NCI-H1417 treated with DMSO at 0.1 percent for 48 hours (cell line): ENCODE measurements around the gene ZBTB48.
"Not testable (repeated sequence)": the region's sequence is repeated elsewhere in the genome, so short reads cannot be mapped to it uniquely, and the experiment has no call there.

Experiments
- DNase-seq: peaks from one replicate; lab custom pipeline; 2025; lab: John Stamatoyannopoulos, UW

Gene ZBTB48

DNA sequence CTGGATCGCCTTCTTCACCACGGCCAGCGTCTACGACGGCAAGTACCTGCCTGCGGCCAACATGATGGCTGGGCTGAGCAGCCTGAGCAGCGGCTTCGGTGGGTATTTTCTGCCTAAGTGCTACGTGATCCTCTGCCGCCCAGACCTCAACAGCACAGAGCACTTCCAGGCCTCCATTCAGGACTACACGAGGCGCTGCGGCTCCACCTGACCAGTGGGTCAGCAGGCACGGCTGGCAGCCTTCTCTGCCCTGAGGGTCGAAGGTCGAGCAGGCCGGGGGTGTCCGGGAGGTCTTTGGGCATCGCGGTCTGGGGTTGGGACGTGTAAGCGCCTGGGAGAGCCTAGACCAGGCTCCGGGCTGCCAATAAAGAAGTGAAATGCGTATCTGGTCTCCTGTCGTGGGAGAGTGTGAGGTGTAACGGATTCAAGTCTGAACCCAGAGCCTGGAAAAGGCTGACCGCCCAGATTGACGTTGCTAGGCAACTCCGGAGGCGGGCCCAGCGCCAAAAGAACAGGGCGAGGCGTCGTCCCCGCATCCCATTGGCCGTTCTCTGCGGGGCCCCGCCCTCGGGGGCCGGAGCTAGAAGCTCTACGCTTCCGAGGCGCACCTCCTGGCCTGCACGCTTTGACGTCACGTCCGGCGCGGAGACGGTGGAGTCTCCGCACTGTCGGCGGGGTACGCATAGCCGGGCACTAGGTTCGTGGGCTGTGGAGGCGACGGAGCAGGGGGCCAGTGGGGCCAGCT is at the start of gene ZBTB48:
Gene ZBTB48, plus strand, starts transcription at position 621 of the 745 bp plus-strand sequence. CDS start 616 bp downstream, outside the sequence.
- peak; percentile 78 for DNase-seq

DNA sequence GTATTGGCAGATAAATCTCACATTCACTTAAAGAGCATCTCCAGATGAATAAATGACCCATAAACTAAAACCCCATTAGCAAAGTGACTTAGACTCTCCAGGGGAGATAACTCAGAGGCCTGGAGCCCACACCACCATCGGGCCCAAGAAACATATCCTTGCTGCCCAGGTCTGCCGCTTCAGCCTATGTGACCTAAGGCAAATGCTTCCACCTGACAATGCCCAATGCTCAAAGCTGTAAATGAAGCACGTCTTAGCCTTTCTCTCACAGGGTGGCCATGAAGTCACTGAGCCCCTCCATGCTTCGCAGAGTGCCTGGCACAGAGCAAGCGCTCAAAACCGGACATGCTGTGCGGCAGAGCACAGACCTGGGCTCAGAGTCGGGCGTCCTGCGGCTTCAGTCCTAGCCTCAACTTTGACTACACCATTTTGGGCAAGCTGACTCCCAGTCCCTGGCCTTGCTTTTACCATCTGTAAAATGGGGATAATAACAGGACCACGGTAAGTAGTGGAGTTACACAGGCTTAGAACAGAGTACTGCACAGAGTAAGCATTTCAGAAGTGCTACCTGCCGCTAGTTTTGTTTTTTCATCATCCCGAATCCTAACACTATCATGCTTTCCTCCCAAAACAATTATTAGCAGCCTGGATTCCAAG is 49.2 kb upstream of the ZBTB48 start:
- DNase-seq, result no peak

DNA sequence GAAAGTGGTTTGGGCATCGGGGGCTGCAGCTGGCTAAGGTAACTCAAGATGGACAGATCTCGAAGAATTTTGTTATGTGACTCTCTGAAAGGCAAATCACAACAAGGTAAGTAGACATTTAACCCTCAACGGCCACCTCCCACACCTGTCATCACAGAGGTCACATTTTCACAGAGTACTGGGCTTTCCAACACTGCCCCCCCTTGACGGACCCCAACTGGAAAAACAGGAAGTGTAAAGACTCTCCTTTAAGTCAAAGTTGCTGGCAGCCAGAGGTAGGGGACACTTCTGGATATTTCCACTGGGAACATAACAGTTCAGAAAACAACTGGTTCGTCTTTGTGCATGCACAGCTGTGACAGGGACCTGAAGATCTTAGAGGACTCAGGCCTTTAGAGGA is 47.8 kb upstream of the ZBTB48 start:
- DNase-seq, result no peak

DNA sequence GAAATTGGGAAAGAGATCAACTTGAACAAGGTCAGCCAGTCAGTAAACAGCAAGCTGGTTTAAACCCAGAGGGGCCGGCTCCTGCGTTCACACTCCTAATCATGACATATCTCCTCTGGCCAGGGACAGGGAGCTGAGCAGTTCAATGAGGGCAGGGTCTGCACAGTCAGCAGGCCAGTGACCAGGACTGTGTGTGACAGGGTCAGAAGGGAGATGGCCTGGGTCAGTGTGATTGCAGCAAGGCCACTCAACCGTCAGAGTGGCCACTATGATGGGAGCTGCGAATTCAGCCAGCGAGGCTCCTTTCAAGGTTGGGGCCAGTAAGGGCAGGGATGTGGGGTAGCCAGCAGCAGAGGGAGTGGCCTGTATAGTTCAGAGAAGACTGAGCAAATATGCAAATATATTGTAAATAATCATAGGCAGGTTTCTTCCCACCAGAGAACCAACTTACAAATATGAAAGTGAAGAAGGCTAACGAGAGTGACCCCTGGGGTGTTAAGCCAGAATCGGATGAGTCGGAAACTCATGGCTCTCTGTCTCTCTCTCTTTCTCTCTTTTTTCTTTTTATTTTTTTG is 45.5 kb upstream of the ZBTB48 start:
- DNase-seq, result no peak

DNA sequence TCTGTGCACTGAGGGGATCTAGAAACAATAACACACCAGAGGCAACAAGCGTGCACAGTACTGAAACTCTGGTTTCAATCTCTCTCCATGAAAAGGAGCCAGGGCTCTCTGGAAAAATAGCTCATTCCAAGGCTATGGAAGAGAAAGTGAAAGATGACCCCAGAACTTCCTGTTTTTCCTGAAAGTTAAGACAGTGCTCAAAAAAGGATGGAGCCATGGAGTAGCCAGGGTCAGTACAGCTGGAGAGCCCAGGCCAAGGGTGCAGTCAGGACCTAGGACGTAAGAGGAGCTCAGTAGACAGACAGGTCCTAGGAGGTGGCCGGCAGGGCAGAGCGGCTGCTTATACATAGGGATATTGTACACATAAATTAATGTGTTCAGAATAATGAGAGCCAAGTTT is 44.6 kb upstream of the ZBTB48 start:
- no peak for DNase-seq

DNA sequence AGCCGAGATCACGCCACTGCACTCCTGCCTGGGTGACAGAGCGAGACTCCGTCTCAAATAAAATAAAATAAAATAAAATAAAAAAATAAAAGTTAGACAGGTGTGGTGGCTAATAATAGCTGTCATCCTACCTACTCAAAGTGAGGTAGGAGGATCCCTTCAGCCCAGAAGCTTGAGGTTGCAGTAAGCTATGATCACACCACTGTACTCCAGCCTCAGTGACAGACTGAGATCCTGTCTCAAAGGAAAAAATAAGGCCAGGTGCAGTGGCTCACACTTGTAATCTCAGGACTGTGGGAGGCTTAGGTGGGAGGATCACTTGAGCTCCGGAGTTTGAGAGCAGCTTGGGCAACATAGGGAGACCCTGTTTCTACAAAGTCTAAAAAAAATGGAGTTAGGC is 43.5 kb upstream of the ZBTB48 start:
- DNase-seq, result no peak

DNA sequence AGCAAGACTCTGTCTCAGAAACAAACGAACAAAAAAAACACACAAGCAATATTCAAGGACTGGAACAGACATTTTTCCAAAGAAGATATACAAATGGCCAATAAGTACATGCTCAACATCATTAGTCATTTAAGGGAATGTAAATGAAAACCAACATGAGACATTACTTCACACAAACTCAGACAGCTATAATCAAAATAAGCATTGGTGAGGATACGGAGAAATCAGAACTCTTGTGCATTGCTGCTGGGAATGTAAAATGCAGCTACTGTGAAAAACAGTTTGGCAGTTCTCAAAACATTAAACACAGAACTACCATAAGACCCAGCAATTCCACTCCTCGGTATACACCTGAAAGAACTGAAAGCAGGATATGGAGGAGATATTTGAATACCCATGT is 40.8 kb upstream of the ZBTB48 start:
- DNase-seq, result no peak

DNA sequence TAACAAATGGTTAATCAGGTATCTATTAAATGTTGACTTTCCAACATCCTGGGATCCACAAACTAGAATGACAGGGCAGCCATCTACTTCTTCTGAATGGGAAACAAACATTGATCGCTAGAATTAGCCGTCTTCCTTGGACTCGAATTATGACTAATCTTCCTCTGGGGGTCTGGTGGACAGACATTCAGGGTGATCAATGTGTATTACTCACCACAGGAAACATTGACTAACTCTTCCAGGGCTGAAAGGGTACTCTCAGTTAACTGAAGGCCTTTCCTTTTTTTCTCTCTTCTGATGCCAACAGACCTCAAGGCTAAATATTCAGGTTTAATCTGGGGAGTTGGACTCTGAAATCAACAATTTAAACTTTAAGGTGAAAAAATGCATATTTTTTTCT is 35.0 kb upstream of the ZBTB48 start:
- DNase-seq, result no peak

DNA sequence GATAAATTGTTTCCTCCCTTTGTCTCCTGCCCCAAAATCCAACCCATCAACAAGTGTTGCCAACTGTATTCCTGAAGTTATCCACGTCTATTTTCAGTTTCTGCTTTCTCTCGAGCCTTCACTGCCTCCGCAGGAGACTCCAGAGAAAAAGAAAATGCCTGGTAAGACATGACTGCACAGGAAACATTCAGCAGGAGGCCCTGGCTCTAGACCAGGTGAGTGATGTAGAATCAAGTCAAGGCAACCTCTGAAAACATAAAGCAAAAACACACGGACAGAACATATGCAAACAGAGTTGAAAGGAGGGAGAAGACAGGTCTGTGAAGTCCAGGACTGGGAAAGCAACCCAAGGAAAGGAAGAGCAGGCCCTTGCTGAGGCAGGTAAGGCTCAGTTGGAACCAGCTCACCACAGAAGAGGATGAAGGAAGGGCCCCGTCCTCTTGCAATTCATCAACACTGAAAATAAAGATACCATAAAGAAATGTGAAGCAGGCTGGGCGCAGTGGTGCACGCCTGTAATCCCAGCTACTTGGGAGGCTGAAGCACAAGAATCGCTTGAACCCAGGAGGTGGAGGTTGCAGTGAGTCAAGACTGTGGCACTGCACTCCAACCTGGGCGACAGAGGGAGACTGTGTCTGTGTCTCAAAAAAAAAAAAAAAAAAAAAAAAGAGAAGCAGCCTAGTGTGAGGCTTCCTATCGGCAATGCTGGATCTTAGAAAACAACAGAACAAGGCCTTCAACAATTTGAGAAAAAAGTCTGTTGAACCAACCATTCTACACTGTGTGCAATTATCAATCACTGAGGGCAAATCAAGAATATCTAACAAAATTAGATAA is 34.3 kb upstream of the ZBTB48 start:
- DNase-seq, result no peak

DNA sequence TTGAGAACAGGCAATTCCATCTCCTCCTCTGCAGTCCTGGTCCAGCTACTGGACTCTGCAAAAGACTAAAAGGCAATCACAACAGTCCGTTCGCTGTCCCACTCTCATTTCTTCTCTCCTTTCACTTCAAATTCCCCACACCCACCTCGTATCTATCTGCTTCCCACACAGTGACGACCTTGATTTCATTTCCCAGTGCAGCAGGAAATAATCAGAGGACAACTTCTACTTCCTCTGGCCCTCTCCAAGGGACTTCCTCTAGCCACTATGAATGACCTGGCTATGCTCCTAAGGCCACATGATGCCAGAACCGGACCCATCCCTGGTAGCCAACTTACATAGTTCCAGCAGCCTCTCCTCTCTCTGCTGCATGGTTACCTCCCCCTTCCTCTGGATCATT is 33.5 kb upstream of the ZBTB48 start:
- no peak for DNase-seq

DNA sequence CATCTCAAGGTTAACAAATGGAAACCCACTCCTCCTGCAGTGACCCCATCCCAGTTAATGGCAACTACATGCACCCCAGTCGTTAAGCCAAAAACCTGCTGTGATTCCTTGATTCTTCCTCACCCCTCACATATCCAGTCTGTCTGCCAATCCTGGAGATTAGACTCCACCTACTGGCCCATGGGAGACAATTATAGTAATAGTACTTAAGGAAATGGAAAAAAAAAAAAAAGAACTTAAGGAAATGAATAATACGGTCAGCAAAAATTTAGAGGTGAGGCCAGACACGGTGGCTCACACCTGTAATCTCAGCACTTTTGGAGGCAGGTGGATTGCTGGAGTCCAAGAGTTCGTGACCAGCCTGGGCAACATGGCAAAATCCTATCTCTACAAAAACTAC is 32.5 kb upstream of the ZBTB48 start:
- no peak for DNase-seq

DNA sequence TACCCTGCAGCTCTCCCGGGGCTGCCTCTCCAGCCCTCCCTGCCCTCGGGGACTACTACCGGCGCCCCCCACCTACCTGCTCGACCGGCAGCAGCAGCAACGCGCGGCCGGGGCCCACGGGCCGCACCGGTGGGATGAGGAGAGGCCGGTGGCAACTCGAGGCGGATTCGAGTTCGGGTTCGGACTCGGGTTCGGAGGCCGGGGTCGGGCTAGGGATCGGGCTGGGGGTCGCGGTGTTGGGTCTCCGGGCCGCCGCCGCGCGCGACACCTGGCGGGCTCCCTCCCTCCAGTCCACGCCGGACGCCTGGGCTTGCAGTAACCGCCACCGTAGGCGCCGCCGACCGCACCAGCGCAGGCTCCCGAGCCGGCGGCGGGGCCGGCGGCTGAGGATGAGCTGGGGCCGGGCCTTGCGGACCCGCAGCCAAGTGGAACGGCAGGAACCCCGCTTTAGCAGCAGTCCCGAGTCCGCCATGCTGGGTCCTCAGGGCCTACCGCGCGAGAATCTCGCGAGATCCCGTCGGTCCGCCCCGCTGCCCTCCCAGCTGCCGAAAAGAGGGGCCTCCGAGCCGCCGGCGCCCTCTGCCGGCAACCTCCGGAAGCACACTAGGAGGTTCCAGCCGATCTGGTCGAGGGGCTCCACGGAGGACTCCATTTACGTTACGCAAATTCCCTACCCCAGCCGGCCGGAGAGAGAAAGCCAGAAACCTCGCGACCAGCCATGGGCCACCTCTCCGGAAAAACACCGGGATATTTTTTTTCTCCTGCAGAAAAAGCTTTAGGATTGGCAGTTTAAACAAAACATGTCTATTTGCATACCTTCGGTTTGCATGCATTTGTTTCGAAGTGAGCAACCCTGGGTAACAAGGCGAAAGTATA is 25.5 kb upstream of the ZBTB48 start, which contains the start of gene NOL9:
Gene NOL9, minus strand, starts transcription at position 483 of the 876 bp plus-strand sequence. Its CDS starts 11 bp downstream, at position 472.
- peak; percentile 49 for DNase-seq

DNA sequence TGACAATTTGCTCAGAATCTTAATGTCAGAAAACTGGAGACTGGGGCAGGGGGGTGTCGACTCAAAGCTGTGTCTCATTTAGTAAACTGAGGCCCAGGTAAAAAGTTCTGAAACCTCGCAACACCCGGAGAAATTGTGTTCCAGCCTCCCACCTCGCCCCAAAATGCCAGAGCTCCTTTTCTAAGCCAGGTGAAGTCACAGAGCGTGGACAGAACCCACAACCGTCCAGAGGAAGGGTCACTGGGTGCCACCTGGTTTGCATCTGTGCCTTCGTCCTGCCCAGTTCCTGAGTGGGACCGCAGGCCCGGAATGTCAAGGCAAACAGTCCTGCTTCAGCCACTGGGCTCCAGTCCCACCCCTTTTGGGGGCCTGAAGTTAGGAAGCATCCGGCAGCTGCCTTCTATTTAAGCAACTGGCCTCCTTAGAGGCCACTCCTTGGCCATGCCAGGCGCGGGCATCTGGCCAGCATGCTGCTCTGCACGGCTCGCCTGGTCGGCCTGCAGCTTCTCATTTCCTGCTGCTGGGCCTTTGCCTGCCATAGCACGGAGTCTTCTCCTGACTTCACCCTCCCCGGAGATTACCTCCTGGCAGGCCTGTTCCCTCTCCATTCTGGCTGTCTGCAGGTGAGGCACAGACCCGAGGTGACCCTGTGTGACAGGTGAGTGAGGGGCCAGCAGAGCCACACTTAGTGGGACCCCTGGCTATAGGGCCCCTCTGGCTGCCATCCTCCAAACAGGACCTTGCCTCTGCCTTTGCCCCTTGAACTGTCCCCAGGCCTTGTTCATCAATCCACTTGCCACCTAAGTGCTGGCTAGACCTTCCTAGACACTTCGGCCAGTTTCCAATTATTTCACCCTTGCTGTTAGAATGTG is 24.7 kb upstream of the ZBTB48 start, which contains the start of gene TAS1R1:
Gene TAS1R1, plus strand, starts transcription at position 401 of the 872 bp plus-strand sequence. Its CDS starts 67 bp downstream, at position 468.
- DNase-seq, result no peak

DNA sequence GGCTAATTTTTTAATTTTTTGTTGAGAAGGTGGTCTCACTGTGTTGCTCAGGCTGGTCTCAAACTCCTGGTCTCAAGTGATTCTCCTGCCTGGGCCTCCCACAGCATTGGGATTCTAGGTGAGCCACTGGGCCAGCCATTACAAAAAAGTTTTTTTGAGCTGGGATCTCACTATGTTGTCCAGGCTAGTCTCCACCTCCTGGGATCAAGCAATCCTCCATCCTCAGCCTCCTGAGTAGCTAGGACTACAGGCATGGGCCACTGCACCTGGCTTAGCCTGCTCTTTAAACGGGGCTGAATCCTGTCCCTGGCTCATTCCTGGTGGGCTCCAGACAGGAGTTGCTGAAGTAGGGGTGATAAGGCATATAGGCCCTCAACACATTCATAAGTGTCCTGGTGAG is 22.2 kb upstream of the ZBTB48 start:
- DNase-seq, result no peak

DNA sequence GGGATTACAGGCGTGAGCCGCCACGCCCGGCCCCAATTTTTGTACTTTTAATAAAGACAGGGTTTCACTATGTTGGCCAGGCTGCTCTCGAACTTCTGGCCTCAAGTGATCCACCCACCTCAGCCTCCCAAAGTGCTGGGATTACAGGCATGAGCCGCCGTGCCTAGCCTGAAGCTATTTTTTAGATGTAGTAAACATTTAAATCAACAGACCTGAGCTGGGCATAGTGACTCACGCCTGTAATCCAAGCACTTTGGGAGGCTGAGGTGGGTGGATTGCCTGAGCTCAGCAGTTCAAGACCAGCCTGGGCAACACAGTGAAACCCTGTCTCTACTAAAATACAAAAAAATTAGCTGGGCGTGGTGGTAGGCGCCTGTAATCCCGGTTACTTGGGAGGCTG is 20.6 kb upstream of the ZBTB48 start:
- not testable (repeated sequence) for DNase-seq

DNA sequence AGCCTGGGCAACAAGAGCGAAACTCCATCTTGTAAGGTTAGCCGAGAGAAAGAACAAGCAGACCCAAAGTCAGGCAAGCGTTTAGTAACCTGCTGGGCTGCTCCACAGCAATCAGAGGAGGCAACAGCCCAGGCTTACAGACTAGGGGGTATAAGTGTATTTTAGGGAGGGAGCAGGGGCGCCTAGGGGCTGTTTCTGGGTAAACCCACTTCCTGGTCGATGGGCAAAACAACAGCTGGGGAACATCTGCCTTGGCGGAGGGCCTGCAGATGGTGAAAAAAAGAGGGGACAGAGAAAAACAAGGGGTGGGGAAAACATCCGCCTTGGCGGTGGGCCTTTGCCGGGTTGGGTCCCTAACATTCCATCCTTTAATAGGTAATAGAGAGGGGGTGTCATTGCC is 19.5 kb upstream of the ZBTB48 start:
- DNase-seq, result no peak

DNA sequence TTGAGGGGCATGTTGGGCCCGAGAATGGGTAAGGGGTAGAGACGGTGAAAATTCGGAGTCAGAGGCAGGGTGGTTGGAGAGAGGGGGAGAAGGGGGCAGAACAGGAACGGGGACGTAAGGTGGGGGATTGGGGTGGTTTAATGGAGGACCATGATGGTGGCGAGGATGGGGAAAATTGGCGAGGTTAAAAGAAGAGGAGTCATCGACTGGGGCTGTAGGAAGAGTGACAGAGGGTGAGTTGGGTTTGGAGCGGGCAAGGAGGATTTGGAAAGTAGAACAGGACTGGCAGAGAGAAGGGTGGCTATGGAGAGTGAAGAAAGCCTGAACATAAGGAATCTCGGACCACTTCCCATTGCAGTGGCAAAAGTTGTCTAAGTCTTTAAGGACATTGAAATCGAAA is 10.8 kb upstream of the ZBTB48 start:
- DNase-seq, result no peak

DNA sequence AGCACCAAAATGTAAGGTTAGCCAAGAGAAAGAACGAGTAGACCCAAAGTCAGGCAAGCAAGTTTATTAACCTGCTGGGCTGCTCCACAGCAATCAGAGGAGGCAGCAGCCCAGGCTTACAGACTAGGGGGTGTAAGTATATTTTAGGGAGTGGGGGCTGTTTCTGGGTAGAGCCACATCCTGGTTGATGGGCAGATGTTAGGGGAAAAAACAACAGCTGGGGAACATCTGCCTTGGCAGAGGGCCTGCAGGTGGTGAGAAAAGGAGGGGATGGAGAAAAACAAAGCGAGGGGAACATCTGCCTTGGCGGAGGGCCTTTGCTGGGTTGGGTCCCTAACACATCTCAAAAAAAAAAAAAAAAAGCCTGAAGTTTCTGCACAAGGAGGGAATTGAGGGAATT is 9.7 kb upstream of the ZBTB48 start:
- no peak for DNase-seq

DNA sequence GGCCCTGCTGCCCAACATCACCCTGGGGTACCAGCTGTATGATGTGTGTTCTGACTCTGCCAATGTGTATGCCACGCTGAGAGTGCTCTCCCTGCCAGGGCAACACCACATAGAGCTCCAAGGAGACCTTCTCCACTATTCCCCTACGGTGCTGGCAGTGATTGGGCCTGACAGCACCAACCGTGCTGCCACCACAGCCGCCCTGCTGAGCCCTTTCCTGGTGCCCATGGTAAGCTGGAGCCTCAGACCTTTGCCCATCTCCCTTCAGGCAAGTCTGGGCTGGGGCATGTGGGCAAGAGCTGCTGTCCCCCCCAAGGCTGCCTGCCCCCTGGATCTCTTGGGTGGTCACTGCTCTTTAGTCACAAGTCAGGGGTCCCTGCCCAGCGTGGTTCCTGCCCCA is 8.8 kb upstream of the ZBTB48 start:
- no peak for DNase-seq

DNA sequence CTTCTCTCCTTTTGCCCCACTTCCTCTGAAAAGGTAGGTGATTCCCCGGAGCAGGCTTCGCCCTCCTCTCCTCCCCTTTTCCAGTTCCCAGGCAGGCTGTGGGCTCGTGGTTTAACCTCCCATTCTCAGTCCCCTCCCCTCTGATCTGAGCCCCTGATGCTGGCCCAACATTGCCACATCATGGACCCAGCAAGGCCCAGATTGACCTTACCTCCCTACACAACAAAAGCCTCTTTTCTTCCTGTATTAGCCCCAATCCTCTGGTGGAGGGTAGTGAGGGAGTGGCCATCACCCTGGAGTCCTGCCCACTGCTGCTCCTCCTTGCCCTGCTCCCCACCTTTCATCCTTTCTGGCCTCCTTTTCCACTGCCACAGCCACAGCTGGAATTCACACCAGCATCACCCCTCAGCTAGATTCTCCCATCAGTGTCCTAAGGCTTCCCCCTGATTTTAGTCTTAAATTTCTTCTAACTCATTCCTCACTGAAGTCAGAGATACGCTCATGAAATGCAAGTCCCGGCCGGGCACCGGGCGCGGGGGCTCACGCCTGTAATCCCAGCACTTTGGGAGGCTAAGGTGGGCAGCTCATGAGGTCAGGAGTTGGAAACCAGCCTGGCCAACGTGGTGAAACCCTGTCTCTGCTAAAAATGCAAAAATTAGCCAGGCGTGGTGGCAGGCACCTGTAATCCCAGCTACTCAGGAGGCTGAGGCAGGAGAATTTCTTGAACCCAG is 7.0 kb upstream of the ZBTB48 start:
- no peak for DNase-seq
